Measurements from ENCODE around the gene BANP.
A peak's percentile ranks its signal among the peaks of the same experiment; 100 is the strongest.
"Not testable (repeated sequence)": the region's sequence is repeated elsewhere in the genome, so short reads cannot be mapped to it uniquely, and the experiment has no call there.

BANP gene, protein sequence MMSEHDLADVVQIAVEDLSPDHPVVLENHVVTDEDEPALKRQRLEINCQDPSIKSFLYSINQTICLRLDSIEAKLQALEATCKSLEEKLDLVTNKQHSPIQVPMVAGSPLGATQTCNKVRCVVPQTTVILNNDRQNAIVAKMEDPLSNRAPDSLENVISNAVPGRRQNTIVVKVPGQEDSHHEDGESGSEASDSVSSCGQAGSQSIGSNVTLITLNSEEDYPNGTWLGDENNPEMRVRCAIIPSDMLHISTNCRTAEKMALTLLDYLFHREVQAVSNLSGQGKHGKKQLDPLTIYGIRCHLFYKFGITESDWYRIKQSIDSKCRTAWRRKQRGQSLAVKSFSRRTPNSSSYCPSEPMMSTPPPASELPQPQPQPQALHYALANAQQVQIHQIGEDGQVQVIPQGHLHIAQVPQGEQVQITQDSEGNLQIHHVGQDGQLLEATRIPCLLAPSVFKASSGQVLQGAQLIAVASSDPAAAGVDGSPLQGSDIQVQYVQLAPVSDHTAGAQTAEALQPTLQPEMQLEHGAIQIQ

DNA sequence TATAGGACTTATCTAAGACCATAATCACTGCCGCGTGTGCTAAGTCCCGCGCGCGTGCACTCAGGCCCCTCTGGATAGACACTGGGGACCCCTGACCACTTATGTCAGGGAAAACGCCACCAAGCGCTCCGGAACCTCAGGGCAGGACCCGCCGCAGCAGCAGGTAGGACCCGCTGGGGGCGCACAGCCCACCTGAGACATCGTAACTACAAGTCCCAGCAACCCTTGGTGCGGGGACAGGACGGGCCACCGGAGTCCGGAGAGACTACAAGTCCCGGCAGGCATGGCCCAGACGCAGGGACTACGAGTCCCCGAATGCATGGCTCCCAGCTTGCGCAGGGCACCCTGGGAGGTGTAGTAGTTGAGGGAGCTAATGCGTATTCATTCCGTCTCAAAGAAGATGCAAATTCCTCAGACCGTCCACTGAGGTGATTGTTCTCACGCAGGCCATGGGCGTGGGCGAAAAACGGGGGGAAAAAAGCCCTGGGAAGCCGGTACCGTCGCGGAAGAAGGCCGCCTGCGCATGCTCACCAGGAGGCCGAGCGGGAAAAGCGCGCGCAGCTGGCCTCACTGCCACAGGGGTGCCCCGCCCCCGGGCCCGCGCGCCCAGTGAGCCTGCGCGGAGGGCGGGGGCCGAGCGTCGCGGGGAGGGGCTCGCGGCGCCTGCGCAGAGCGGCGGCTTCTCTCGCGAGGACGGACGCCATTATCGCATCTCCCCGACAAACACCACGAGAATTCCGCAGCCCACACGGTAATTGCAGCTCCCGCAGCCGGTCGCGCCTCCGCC lies at the start of gene BANP:
Gene BANP, plus strand, starts transcription at position 670 of the 787 bp plus-strand sequence. CDS start 23,682 bp downstream, outside the sequence.
- peak; percentile 91 to 98 (median 93) for DNase-seq (ENCODE audit: low read depth in 3 of 3)

DNA sequence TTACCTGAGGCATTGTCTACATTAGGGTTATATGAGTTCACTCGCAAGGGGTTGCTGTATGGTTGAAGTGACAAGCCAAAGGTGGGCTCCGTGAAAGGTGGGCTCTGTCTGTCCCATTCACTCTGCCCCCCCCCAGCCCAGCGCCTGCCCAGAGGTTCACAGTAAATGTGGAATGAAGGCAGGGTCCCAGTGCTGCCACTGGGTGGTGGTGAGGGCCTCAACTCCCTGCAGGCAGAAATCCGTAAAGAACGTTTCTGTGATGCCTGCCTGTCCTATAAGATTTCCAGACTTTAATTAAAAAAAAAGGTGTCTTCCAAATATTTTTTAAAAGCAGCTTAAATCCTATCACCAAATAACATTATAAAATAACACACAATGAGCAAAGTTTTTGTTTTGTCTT lies 46.3 kb upstream of the BANP start:
- DNase-seq (ENCODE audit: low read depth in 3 of 3), result not testable (repeated sequence)

DNA sequence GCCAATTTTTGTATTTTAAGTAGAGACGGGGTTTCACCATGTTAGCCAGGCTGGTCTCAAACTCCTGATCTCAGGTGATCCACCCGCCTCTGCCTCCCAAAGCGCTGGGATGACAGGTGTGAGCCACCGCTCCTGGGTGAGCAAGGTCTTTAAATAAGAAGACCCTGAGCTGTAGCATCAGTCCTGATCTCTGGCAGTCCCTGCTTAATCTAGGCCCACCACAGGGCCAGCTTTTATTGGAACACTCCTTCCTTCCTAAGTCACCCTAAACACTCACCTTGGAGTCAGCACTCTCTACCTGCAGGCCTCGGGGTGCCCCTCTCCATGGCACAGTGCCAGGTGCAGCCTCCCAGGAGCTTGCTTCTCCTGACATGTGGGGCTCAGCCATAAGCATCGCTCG lies 45.7 kb upstream of the BANP start:
- DNase-seq (ENCODE audit: low read depth in 3 of 3), result not testable (repeated sequence)

DNA sequence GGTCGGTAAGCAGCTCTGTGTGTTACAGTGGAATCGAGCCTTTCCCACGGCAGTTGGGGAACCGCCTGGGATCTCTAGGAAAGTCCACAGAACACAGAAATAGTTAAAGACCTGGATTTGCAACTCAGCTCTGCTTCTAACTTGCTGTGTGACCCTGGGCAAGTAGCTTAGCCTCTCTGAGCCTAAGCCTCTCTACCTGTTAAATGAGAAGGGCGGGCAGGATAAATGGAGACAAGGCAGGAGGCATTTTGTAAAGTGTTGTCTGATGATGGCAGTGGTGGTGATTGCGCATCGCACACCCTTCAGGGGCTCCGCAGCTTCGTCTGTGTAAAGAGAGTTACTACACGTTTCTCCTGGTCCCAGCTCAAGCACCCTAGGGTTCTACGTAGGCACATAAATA lies 43.1 kb upstream of the BANP start:
- DNase-seq (ENCODE audit: low read depth in 3 of 3), result not testable (repeated sequence)

DNA sequence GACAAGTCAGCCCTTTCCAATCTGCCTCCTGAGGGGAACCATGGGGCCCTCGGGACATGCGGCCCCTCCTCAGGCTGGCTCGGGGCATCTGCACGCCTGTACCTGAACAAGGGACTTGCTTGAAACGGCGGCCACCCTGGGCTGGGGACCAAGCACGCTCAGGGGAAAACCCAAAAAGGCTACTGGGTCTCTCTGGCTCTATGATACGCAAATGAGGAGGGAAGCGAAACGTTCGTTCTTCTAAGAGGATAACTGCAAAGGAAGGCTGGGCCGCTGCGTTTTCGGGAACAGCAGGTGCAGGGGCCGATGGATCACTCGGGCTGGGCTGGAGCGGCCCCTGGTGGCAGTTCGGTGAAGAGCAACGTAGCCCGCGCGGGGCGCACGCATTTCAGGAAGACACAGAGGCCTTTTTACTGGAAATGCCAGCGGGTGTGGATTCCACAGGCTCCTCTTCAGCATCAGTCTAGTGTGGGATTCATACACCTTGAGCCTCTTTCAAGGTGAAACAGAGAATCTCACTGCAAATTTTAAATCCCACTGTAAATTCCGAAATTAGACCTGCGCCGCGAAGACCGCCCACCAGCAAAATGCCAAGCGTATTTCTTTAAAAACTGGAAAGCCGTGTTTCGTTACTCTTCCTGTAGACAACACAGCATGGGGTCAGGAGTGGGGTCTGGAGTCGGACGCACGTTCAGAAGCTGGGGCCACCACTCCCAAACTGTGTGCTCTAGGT lies 41.9 kb upstream of the BANP start:
- peak; percentile 79 to 83 (median 81) for DNase-seq (ENCODE audit: low read depth in 3 of 3)

DNA sequence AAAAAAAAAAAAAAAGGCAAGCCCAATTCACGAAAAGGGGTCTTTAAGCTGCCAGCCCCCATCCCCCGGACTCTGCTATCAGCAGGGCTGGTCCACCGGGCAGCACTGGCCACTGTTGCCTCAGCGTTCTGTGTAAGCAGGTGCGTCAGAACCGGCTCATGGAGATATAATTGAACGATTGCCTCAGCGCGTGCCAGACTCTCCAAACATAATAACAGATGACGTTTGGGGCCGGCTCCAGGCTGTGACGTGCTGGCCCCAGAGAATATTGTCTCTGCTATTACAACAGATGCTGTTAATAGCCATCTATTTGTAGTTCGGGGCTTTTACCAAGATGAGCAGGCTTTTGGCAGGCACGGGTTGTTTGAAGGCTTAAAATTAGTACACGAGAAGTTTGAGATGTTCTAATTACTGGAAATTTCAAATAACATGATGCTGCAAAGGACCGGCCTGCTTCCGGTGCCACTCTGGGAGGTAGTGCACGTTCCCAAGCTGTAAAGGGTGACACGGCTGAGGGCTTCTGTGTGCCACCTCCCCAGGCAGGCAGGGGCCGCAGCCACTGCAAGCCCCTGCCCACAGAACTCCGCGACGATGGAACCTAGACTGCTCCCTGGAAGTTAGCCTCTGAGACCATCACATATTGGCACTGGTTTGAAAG lies 40.0 kb upstream of the BANP start:
- not testable (repeated sequence) for DNase-seq (ENCODE audit: low read depth in 3 of 3)

DNA sequence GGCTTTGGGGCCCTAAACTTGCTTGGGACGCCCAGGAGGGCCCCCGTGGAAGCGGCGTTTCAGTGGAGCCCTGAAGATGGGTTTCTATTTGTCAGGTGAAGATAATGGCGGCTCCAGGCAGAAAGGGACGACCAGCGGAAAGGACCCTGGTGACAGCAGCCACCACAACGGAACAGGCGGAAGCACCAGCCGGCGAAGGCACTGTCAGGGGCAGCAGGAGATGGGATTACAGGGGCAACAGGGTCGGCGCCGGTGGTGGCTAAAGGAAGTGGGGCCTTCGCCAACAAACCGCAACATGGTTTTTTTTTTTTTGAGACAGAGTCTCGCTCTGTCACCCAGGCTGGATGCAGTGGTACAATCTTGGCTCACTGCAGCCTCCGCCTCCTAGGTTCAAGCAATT lies 38.5 kb upstream of the BANP start:
- DNase-seq (ENCODE audit: low read depth in 3 of 3), result not testable (repeated sequence)

DNA sequence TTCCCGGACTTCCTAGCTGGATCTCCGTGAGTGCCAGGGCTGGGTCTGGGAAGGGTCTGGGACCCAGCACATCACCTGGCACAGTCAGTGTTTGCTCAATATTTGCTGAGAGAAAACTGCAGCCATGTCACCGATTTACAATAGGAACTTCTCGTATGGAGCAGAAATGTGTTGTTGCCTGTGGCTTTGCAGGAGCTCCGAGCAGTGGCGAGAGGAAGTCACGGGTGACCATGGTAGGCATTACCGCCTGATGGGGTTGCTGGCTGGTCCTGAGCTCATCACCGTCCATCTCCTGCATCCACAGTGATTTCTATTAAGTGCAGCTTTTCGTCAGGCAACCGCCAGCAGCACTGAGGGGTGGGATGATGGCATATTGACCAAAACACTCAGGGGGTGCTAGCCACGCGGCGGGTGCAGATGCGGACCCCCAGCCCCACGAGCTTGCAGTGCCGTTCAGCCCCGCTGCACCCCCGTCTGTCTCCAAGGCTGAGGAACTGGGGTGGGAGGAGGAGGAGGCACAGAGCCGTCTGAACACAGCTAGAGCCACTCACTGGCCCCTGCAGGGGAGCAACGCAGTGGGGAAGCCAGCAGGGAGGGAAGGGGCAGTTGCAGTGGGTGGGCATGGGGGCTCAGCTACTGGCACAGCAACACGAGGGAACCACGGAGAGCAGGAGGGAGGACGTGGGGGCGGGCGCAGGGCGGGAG lies 37.1 kb upstream of the BANP start:
- not testable (repeated sequence) for DNase-seq (ENCODE audit: low read depth in 3 of 3)

DNA sequence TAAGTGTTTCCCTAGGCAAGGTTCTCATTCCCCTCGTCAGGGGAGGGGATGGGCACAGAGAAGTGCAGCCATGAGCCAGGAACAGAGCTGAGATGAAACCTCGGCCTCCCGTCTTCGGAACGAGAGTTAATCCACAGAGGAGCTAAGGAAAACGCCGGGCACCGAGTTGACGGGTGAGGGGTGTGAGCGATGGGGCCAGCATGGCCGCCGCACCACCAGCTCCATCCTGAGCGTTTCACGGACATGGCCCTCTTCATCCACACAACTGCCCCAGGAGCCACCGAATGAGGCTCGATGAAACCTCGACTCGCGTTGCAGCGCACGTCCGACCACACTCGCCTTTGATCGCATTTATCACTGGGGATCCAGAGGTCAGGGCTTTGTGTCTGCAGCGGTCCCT lies 36.4 kb upstream of the BANP start:
- DNase-seq (ENCODE audit: low read depth in 3 of 3), result no peak

DNA sequence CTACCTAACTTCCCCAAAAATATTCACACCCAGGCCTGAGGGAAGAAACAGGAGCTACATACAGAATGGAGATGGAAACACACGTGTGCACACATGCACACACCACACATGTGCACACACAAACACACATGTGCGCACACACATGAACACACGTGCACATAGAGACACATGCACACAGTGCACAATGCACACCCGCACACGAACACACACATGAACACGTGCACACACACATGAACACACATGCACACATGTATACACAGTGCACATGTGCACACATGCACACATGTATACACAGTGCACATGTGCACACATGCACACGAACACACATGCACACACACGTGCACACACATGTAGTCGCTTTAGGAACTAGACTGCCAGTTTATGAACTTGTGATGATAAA lies 33.7 kb upstream of the BANP start:
- DNase-seq (ENCODE audit: low read depth in 3 of 3), result no peak

DNA sequence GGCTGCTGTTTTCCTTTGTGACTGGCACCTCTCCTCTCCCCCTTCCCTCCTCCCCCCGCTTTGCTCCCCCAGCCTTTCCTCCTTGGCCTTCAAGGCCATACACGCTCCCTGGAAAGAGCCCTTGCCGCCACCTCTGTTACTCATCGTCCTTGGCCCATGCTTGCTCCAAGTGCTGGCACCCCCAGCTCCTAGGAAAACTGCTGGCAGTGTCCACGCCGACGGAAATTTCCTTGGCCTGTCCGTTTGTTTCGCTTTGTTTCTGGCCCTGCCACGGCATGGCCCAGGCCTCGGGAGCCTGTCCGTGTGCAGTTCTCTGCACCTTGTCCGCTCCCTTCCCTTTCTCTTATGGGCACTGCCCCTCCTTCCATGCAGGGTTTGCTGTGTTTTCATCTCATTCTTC lies 32.9 kb upstream of the BANP start:
- no peak for DNase-seq (ENCODE audit: low read depth in 3 of 3)

DNA sequence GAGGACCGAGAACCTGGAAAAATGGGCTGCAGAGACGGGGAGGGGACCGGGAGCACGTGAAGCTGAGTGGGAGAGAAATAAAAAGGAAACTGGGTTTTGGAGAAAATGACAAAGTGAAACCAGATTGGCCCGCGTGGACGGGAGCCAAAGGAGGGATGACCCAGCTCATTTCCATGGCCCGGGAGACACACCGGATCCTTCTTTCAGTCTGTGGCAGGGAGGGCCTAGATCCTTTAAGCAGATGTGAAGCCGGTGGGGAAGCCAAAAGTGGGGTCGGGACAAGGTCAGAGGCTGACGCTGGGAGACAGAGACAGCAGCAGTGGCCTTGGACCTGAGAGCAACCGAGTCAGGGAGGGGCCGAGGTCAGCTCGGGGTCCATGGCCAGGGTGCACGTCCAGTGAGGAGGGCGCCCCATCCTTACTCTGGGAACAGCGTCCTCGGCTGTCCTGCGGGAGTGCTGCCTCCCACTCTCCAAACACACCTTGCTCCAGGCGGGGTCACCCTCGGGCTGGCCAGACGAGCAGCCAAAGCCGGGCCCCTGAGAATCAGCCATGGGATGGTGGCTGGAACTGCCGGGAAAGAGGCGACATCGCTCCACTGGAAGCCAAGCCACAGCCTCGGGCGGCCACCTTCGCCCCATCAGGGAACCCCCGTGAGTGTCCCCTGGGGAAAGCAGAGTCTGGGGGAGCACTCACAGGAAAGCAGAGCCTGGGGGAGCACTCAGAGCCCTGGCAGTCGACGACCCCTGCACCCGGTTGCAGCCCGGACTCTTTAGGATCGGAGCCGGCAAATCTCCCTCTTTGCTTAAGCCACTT lies 32.2 kb upstream of the BANP start:
- no peak for DNase-seq (ENCODE audit: low read depth in 3 of 3)

DNA sequence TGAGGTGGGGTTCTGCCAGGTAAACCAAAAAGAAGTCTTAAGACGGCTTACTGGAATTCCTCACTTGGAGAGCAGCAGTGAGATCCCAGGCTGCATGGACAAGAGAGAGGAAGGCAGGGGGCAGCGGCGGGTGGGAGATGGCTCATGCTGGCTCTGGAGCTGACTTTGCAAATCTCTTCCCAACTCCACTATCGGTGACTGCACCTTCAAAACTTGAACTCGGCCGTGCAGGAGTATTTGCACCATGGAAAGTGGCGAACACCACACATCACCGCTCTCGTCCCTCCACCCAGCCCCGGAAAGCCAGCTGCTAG lies 31.6 kb upstream of the BANP start:
- no peak for DNase-seq (ENCODE audit: low read depth in 3 of 3)

DNA sequence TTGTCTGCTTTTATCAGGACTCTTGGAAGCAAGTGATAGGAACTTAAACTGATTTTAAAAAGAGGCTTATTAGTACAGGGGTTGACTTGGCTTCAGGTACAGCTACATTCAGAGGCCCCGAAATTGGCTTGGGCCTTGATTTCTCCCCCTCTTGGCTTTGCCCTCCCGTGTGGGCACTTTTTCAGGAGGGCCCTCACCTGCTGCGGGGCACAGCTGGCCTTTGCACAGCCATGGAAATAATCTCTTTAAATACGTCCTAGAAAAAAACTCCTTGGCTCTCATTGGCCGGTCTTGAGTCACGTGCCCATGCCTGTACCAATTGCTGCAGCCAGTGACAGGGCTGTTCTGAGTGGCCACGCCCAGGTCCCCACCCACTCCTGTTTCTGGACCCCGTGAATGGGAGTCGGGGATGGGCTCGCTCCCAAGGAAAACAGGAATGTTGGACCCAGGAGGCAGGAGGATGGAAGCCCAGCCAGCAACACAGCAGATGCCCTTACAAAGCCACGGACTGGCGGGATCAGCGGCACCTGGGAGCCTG lies 29.9 kb upstream of the BANP start:
- no peak for DNase-seq (ENCODE audit: low read depth in 3 of 3)

DNA sequence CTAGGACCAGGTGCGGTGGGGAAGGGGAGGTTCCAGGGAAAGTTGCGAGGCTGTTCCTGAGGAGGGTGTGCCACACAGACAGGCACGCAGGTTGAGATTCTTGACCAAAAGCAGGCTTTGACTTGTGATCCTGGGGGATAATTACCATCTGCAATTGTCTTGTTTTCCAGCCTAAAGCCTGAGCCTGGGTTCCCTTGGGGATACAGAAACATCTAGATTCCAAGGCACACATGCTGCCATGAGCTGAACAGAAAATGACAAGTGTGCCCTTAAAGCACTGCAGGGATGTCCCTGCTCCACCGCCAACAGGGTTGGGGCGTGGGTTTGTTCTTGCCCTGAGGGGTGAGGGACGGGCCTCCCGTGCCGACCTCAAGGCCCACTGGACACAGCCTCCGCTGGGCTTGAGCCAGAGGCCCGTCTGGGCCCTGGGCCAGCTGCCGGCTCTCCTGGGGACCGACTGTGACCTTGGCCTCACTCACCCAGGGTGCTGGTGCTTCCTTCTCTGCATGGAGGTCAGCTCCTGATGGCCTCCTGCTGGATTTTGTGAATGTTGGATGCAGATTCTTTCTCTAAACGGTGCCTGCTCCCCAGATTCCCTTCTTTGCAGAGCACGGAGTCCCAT lies 28.9 kb upstream of the BANP start:
- no peak for DNase-seq (ENCODE audit: low read depth in 3 of 3)

DNA sequence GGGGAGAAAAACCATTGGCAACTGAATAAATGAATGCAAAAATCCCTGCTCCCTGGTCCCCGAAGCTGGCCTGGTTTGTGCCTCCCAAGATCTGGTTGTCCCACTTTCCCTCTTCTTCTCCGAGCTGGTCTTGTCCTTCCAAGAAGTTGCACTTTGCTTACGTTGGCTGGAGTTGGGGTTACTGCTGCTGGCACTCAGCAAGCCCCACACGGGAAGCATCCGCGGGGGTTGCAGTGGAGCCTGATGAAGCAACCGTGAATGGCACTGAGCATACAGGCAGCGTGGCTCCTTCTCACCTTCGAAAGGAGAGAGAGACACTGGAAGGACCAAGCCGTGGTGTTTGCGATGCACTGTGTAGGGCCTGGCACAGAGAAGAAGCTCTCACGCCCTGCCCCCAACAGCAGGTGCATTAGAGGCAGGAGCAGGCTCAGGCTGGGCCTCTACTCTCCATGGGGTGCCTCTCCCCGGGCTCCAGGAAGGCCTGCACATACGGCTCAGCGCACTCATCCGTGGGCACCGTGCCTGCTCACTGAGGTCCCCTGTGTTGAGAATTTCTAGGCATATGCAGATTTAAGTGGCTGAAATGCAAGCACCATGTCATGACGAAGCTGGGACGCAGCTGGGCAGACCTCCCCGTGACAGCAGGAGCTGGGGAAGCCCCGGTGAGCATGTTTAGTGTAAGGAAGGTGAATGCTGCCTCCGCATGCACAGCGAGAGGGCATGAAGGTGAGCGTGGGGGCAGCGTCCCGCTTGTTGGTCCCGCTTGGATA lies 27.0 kb upstream of the BANP start:
- DNase-seq (ENCODE audit: low read depth in 3 of 3), result no peak

DNA sequence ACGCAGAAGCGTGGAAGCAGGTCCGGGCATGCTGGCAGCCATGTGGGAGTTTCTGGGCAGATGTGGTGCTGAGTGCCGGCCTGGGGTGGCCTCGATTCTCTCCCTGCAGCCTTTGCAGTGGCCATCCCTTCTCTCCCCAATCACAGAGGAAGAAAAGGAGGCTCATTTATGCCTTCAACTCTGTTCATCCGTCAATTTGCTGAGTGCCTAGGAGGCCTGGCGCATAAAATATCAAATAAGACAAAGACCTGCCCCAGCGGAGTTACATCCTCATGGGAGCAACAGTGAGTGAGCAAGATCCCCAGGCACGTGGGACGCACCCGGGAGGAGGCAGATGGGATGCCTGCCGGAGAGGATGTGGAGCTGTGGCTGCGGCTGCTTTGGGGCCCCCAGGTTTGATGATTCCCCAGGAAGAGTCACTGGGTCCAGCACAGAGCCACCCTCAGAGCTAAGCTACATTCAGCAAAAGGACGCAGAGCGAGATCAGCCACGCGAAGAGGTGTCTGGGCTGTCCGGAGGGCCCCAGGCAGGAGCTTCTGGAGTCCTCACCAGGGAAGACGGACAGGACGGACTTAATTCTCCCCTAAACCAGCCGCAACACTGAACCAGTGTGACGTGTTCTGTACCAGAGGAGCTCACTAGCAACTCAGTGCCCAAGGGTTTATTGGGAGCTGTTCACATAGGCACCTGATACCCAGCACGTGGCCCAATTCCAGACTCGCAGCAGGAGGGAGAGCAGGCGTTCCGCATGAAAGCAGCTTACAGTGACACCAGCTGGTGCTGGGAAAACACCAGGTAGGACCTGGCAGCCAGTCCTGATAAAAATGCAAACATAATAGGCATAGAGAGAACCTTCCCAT lies 26.2 kb upstream of the BANP start:
- no peak for DNase-seq (ENCODE audit: low read depth in 3 of 3)

Data from stimulated activated CD4-positive, alpha-beta T cell treated with anti-CD3 and anti-CD28 coated beads, TNF-alpha, amount 100 ng/mL, for 48 hours (primary cell).